GM12892 (cell line): Measurements from ENCODE around the gene SYNGAP1.

Source experiments
- POLR2A ChIP-seq: IDR thresholded peaks from 2 replicates; pipeline ENCODE4 v1.6.1; 2011; ENCODE audit warnings: low read depth, low read length, control low read depth
- TAF1 ChIP-seq: IDR thresholded peaks from 2 replicates; pipeline ENCODE4 v1.6.1; 2011; ENCODE audit warnings: low read depth, mild to moderate bottlenecking, control low read depth, low read length, borderline replicate concordance

DNA sequence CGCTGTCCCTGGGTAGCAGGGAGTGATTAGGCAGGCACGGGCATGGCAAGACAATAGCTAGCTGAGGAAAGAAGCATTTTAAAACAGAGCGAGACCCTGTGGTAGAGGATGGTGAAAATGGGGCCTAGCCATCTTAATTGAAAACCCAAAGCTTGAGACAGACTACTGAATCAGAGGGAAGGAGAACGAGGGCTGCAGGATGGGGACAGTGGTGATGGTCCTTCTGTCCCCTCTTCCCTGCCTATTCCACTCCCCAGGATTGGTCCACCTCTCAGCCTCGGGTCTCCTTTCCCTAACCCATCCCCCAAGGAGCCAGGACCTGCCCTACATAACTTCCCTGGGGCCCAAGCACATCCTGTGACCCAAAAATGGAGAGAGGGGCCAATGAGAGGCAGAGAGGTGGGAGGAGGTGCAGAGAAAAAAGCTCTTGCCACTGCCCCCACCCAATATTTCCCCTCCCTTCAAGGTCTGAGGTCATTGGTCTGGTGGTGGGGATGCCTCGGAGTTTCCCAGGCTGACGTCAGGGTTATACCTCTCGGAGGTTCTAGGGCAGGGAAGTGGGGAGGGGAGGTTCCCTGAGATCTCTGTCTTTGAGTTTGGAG is 1.1 kb upstream of the SYNGAP1 start:
- TF ChIP-seq POLR2A (no peak), TAF1 (no peak)
